GM18511 (cell line): ENCODE data around the gene ANKRD34A.

ENCODE experiments used
- ATAC-seq: cut with Tn5 transposase; IDR thresholded peaks from one replicate; pipeline ENCODE4 v1.9.1; 2021; ENCODE audit warnings: mild to moderate bottlenecking, moderate library complexity; ENCODE audit not compliant: unreplicated experiment

The ANKRD34A gene

DNA sequence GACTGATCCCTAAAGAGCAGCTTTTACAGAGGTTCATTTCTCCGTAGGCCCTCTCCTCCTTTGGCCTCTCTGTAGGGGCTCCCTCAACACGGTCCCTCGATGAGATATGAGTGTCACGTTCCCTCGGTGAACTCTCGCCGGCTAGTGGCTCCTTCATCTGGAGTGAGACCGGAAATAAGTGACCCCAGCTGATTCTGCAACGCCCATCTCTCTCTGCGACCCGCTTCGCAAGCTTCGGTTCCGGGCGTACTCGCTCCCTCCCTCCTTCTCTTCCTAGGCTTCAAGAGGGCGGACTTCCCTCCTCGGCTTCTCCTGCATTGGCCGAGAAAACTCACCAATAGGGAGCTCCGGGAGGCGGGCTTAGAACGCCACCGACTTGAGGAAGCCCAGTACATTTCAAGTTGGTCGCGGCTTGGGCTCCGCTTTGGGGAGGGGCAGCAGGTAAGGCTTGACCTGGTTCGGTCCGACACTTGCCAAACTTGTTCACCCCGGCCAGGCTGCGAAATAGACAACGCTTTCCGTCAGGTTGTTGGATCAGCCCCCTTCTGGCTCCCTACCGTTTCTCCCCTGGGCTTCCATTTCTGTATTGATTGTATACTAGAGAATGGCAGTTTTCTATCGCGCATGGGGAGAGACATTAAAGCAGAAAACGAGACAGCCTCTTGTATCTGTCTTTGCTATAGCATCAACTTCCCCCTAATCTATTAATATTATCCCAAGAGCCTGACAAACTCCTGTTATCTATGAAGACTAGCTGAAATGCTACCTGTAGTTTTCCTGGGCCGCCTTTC is at the start of gene ANKRD34A, which contains the start of gene POLR3GL:
Gene ANKRD34A, minus strand, starts transcription at position 248 of the 791 bp plus-strand sequence. CDS start 2,816 bp downstream, outside the sequence.
Gene POLR3GL, plus strand, starts transcription at position 363 of the 791 bp plus-strand sequence. CDS start 10,176 bp downstream, outside the sequence.
- peak; percentile 94 for ATAC-seq

DNA sequence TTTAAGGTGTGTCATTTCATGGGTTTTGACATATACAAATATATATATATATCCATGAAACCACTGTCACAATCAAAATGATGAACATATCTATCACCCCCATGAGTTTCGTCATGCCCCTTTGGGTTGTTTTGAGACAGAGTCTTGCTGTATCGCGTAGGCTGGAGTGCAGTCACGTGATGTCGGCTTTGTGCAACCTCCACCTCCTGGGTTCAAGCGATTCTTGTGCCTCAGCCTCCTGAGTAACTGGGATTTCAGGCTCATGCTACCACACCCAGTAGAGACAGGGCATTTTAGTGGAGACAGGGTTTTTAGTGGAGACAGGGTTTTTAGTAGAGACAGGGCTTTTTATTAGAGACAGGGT is 49.2 kb upstream of the ANKRD34A start:
- ATAC-seq, result no peak

DNA sequence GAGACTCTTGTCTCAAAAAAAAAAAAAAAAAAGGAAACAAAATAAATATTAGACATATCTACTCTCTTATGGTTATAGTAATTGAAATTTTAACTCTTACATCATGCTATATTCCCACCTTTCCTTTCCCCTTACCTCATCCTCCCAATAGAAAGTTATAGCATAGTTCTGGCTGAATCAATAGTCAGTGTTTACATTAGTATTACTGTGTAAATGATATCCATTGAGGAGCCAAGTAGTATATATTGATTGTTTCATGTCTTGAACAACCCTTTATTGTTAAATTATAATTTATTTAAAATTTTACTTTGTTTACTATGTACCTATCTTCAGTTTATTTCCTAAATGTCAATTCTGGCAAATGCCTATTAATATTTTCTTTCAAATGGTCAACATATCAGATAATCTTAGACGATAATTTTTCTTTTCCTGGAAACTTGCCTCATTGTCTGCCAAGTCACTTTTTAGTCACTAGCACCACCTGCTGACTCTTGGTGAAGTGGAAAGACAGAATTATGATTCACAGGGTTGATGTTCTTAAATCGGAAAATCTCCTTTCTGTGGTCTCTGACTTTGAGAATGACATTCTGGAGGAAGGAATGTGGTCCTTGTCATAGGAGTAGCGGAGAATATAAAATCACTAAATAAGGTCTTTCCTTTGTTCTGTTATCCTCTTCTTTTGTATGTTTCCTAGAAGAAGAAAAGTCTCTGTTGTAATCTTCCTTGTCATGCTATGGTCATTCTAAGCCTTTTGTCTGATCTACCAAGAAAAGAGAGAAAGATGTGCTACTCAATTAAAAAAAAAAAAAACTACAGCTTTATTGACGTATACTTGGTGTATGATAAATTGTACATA is 48.6 kb upstream of the ANKRD34A start:
- ATAC-seq, result no peak

DNA sequence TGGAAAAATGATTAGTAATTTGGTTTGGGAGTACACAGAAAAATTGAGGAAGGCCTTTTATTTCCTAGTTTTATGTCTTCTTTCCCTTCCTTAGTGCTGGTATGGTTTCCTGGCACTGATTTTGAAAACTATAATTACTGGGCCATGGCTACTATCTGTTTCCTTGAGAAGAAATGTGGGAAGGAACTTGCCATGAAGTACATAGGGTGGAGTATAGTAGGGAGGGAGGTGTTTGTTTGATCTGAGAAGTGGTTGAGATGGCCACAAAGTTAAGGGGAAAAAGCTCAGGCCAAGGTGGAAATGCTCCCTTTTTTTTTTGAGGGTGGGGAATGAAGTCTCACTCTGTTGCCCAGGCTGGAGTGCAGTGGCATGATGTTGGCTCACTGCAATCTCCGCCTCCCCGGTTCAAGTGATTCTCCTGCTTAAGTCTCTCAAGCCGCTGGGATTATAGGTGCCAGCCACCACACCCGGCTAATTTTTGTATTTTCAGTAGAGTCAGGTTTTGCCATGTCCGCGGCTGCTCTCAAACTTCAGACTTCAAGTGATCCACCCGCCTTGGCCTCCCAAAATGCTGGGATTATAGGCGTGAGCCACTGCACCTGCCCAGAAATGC is 45.9 kb upstream of the ANKRD34A start:
- ATAC-seq, result no peak

DNA sequence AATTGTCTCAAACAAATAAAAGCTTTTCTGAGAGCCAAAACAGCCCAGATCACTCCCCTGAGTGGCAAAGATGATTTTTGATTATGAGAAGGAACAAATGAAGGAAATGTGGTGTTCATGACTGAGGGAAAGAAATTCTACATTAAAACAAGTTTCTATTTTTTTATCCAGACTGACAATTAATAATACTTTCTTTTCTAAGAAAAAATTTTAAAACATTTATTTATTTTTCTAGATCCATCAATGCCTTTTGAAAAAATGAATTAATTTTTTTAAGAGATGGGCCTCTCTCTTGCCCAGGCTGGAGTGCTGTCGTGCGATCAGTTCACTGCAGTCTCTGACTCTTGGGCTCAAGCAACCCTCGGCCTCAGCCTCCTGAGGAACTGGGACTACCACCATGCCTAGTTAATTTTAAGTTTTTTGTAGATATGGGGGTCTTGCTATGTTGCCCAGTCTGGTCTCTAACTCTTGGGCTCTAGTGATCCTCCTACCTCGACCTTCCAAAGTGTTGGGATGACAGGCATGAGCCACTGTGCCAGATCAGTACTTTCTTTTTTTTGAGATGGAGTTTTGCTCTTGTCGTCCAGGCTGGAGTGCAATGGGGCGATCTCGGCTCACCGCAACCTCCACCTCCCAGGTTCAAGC is 43.2 kb upstream of the ANKRD34A start:
- no peak for ATAC-seq

DNA sequence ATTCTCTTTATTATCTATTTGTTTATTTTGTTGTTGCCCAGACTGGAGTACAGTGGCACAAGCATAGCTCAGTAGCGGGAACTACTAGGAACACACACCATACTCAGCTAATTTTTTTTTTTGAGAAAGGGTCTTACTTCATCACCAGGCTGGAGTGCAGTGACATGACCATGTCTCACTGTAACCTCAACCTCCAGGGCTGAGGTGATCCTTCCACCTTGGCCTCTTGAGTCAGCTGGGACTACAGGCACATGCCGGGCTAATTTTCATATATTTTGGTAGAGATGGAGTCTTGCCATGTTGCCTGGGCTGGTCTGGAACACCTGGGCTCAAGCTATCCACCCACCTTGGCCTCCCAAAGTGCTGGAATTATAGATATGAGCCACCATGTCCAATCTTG is 37.3 kb upstream of the ANKRD34A start:
- no peak for ATAC-seq

DNA sequence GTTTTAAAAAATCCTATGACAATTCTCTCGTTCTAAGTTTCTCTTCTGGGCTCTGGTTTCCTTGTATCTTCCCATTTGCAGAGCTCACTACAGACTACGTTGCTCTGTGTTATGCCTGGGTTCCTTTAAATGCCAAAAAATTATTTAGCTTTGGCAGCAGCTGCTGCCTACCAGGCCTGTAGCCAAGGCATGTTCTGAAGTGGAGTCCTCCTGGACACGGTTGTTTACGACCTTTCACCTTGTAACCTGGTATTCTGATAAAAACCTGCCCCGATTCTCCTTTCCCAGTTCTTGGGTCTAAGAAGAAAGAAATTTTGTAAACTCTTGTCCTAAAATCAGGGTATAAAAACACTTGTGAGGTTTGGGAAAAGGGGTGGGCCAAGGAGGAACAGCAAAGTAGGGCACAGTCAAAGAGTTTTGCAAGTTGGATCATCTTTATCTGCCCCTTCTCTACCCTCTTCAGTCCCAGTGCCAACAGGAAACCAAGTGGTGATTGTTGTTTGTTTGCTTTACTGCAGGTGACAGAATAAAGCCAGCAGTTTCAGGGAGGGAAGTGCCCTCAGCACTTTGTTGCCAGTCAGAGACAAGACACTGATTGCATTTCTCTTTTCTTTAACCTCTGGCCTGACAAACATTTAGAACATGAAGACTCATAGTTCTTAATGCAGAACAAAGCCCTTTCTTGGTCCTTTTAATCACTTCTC is 35.1 kb upstream of the ANKRD34A start:
- ATAC-seq, result no peak

DNA sequence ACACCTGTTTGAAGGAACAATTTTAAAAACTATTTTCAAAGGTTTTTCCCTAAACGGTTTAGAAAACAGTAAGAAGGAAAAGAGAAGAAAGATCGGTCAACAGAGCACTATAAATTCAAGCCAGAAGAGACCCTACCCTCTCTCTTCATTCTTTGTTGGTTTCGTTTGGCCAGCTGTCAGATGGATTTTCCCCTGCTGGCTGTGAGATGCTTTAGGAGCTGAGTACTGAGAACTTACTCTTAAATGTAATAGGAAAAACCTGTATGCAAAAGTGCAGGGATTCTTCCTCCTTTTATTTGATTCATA is 33.3 kb upstream of the ANKRD34A start:
- ATAC-seq, result no peak

DNA sequence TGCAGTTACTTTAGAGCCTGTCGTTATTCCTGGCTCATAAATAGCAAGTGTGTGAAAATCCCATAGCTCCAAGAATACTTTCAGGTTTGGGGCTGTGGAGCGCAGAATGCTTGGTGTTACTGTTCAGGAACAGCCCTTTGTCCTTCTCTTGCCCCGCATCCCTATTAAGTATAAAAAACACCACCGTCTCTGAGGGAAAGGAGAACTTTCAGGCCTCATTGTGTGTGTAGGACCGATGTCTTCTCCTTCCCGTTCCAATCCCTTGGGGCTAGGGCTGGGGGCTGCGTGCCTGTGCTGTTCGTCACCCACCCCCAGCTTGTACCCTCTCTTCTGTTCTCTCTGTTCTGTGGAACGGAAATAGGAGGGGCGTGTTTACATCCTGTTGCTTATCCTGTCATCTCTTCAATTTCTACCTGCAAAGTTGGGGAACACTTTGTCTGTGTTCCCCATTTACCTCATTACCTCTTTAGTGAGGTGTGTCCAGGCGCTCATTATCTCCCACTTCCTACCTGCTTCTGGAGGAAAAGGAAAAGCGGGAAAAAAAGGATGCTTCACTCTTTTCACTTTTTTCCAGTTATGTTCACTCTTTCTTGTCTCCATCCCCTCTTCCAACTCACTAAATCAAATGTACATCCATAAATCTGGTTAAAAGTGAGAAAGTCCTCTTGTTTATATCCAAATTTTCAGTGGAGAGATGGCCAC is 32.8 kb upstream of the ANKRD34A start:
- ATAC-seq, result peak; percentile 61

DNA sequence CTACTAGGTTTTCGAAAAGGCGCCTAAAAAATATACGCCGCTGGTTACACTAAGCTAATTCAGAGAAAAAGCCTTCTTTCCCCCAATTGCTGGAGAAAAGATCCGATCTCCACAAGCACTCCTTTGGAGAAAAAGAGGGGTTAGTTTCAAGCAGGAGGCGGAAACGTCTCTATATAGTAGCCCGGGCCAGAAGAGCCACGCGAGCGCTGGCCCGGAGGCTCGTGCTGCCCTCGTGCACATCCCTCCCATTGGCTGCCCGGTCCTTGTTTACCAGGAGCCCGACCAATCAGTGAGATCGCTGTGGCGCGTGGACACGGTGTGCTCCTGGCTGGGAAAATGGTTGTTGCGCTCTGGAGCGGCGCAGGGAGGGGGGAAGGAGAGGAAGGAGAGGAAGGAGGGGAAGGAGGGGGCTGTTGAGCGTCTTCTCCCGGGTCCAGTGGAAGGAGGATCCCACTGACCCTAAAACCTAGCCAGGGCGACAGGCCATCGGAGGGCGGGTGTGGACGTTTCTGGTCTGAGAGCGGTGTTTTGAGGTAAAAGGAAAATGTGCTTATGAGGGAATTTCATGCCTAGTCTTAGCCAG is 32.1 kb upstream of the ANKRD34A start, which contains the start of gene TXNIP:
Gene TXNIP, minus strand, starts transcription at position 147 of the 583 bp plus-strand sequence. CDS start 313 bp downstream, outside the sequence.
- peak; percentile 94 for ATAC-seq

DNA sequence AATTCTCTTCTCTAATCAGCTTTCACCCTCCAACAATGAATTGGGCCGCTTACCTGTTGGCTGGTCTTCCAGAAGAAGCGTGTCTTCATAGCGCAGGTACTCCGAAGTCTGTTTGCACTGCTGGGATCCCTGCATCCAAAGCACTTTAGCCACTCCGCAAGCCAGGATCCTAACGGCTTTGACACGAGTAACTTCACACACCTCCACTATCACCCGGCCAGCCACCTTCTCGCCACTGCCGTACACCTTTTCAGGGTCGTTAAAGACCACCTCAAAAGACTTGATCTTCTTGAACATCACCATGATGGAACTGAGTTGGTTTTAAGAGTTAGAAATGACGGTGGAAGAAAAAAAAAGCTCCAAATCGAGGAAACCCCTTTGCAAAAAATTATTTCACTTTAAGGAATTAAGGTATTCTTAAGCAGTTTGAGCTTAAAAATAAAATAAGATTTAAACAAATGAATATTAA is 31.6 kb upstream of the ANKRD34A start:
- no peak for ATAC-seq

DNA sequence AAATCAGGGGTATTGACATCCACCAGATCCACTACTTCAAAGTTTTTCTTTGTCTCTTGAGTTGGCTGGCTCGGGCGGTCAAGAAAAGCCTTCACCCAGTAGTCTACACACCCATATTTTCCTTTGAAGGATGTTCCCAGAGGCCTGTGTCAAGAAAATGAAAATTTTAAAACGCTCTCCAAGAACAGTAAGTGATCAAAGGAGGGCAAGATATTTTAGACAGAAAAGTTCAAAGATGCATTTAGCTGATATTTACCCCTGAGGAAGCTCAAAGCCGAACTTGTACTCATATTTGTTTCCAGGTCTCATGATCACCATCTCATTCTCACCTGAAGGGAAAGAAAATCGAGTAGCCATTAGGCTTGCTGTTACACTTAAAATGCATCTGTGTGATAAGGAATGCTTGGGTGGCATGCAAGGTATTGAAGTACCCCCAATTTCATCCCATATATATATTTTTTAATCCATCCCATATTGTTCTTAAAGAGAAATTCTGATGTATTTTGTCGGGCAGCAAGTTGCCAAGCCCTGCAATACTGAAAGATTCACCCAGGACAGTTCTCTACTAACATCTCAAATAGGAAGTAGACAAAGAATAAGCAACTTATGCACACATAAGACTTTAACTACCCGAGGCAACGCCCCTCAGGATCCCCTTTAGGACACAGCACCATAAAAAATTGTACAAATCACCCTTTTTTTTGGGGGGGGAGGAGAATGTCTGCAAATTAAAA is 30.9 kb upstream of the ANKRD34A start:
- no peak for ATAC-seq

DNA sequence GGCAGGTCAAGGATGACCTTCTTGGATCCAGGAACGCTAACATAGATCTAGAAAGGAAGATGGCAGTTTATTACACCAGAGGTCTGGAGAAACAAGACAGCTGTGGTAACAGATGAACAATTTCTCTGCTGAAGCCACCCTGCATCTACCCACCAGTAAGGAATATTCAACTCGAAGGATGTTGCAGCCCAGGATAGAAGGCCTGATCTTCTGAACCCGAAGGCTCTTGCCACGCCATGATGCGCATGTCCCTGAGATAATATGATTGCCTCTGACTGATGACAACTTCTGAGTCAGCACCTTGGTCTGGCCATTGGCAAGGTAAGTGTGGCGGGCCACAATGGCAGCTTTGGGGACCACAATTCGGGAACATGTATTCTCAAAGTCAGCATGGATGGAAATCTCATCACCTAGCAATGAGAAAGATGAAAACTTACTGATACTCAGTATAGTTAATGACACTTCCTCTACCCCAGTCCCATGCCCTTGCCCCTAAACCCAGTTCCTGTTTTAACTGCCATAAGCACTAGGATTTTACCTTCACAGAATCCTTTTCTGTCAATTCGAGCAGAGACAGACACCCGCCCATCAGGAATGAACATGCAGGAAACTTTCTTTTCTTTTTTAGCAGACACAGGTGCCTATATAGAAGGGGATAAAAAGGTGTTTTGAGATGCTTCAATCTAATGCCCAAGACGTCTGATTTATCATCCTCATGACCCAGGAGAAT is 30.2 kb upstream of the ANKRD34A start:
- no peak for ATAC-seq

DNA sequence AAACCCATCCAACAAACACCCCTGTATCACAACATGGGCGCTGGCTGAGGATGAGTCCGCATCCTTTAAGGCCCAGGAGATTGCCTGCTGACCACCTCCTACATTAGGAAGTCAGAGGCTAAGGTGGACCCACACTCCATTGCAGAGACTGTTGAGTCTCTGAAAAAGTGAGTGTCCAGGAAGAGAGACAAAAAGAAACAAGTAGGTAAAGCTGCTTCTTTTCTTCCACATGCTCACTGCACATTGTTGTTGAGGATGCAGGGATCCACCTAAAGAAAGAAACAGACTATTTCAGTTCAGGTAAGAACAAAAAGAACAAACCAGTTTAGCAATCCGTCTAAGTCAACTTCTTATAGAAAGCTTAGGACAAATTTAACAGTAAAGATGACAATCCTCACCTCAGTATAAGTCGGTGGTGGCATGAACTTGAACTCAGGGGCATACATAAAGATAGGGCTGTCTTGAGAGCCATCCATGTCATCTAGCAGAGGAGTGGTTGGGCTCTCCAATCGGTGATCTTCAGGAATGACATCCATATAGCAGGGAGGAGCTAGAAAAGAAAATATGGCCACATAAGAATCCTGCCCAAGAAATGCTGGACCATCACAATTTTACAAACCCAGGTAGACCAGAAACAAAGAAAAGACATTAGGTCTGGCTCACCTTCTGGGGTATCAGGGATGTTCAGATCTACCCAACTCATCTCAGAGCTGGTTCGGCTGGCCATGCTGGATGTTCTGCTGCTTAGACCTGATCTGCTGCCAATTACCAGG is 29.4 kb upstream of the ANKRD34A start:
- ATAC-seq, result no peak

DNA sequence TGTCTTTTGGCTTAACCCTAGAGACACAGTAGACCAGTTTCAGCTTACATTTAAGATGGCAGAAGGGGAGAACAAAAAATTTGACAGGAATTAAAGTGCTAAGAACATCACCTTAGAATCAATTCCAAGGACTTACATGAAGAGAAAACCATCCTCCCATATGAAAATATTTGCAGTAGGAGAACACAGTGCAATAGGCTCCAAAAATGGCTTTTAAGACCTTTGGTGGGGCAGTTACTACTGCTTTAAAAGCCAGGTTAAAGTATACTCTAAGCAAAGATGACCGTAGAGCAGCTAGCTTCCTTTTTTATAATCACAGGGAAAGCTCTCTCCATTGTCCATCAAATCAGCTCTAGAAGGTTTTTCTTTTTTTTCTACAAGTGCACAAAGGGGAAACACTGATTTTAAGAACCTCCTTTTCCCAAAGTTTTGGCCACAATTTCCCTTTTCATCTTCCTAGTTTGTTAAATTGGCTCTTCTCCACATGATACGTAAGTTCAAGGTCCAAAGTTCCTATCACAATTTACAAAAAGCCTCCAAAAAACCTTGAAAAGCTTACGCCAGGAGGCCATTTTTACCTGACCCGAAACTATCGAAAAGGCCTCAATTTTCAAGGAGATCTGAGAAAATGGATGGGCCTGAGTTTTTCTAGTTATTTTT is 28.7 kb upstream of the ANKRD34A start:
- no peak for ATAC-seq

DNA sequence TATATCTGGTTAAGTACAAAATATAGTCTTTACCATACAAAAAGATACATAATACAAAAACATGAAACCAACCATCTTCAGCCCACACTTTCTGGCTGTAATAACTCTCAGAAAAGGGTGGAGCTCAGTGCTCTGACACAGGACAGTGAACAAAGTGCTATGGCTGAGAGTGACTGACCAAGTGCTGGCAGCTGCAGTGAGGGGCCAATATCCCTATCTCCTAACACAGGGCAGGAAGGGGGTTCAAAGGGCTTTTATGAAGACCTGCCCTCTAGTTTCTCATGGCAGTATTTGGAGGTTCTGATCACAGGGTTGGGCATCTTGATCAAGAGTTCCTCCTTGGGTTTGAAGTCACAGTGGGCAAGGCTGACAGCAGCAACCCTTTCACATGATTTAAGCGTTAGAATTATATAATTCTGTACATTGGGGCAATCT is 28.1 kb upstream of the ANKRD34A start:
- ATAC-seq, result no peak
